Fibroblast of skin of left quadriceps (primary cell): ENCODE measurements around the gene TMEM109.
A peak's percentile ranks its signal among the peaks of the same experiment; 100 is the strongest.

ENCODE experiments used
- DNase-seq, 2 experiments: peaks; one replicate each; pipeline ENCODE4 v3.0.0-alpha.2; 2013; ENCODE audit warnings: low read depth in 2 of 2

TMEM109 gene, protein sequence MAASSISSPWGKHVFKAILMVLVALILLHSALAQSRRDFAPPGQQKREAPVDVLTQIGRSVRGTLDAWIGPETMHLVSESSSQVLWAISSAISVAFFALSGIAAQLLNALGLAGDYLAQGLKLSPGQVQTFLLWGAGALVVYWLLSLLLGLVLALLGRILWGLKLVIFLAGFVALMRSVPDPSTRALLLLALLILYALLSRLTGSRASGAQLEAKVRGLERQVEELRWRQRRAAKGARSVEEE

DNA sequence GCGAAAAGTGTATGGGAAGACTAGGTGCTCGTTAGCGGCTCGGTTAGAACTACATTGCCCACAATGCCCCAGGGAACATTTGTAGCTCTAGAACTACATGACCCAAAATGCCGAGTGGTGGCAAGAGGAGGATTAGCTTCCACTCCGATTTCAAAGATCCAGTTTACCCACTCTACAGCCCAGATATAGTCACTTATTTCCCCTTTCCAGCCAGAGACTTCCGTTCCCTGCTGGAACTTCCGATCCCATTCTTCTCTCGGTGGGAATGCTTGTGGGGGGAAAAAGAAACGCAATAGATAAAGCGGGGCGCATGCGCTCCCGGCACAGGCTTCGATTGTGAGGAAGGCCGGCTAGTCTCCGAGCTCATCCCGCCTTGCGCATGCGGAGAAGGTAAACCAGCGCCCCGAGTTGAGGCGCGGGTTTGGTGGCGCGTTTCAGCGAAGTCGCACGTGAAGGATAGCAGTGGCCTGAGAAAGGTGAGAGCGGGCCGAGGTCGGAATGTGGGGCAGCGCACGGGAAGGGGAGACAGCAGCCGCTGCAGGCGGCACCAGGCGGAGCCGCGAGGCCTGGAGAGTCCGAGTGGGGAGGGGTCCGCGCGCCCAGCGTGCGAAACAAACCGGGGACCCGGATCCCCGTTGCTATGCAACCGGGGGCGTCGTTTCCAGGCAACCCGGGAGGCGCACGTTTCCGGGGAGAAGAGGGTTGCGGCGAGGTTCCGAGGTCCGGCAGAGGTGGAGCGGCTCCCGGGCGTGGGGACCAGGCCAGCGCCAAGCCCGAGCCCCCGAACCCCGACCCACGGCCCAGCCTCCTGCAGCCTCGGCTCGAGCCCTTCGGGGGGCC, at the start of gene TMEM109:
TMEM109 (plus strand) TSS at position 366 of the 840 bp plus-strand sequence. CDS start 5,536 bp downstream, outside the sequence.
- DNase-seq = peak; percentile 81 to 82

DNA sequence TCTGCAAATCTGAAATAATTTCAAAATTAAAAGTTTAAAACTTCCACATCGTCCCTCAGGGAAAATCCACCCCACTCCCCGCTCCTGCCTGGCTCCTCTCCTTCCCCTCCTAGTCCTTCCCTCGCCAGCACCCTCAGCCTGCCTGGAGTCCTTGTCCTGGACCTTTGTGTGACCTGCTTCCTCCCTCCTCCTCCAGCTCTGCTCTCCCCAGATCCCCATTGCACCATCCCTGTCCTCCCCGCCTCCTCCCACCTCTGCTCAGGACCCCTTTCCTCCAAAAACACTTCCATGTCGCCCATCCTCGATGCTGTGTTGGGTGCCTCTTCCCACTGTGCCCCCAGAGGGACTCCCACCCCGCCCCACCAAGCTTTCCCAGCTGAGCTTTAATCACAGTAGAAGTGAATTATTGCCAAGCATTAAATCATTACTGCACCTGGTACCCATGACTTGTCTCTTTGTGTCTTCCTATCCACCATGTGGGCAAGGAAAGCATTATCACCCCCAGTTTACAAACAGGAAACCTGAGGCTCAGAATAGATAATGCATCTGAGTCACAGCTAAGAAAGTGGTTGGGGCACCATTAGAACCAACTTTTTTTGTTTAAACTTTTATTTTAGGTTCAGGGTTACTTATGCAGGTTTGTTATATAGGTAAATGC, 49.0 kb upstream of the TMEM109 start:
- no peak for DNase-seq

DNA sequence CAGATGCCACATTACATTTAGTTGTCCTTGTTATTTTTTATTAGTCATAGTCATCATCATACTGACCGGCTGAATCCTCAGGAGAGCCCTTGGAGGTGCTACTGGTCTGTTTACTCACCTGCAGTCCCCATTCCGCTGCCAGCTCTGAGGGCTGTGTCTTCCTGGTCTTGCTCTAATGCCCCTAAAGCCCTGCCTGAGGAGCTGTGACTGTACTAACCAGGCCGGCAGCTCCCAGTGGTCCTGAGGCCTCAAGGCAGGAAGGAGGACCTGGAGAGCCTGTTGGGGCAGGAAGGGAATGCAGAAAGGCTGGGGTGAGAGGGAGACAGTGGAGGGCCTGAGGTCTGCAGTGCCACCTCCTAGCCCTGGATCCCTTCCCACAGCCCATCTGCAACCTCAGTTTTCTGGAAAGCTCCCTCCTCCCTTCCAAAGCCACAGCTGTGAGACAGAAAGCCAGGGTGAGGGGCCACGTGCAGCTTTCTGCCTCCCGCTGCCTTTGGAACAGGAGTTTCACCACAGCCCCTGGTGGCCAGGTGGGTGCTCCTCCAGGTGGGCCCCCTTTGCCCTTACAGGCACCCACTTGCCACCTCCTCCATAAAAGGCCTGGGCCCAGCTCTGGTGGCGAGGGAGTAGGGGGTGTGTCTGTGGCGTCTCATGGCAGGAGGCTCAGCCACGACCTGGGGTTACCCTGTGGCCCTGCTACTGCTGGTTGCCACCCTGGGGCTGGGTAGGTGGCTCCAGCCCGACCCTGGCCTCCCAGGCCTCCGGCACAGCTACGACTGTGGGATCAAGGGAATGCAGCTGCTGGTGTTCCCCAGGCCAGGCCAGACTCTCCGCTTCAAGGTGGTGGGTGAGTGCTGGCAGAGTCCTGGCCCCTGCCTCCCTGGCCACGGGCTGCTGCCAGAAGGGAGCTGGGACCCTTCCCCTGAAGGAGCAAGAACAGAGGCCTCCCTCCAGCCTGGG, 46.8 kb upstream of the TMEM109 start, which contains the start of gene ZP1:
ZP1 (plus strand) TSS at position 632 of the 960 bp plus-strand sequence; CDS start at position 652, 20 bp downstream.
- no peak for DNase-seq

DNA sequence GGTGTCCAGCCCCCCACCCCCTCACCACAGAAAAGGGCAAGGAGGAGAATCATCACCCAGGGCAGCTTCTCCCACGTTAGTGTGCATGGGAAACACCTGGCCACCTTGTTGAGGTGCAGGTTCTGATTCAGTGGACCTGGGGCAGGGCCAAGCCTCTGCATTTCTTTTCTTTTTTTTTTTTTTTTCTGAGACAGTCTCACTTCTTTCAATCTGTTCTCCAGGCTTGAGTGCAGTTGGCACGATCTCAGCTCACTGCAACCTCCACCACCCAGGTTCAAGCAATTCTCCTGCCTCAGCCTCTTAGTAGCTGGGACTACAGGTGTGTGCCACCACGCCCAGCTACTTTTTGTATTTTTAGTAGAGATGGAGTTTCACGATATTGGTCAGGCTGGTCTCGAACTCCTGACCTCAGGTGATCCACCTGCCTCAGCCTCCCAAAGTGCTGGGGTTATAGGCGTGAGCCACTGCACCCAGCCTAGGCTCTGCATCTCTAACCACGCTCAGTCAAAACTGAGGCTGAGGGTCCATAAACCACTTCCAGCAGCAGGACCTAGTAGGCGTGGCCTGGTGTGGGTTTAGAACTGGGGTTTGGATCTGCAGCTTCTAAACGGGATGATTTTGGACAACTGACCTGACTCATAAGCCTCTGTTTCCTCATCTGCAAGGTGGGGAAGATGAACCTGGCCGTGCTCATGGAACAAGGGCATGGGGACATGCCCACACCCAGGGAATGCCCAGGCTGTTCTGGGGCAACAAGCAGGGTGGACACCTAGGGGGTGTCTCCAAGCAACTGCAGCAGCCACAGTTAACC, 45.9 kb upstream of the TMEM109 start:
- no peak for DNase-seq

DNA sequence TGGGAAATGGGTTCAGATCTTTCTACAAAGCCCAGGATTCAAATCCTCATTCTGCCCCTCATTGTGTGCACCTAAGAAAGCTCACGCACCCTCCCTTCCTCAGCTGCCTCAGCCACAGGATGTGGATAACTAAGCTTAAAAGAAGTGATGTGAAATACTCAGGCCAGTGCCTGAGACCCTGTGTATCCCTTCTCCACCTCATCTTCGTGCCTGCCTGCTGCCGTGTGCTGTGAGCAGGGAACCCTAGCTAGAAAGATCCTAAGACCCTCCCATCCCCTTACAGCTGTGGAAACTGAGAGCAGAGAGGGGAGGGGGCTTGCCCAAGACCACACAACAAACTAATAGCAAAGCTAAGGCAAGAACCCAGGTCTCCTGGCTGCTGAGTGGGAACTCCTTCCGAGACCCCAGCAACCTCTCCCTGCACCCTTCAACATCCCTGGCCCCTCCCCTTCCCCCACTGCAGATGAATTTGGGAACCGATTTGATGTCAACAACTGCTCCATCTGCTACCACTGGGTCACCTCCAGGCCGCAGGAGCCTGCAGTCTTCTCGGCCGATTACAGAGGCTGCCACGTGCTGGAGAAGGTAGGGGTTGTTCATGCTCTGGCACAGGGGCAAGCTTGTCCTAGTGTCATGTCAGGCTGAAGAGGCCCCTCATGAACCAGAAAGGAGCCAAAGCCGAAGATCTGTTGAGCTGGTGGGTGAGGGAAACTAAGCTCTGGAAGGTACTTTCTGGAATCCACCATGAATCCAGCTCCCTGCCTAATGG, 45.1 kb upstream of the TMEM109 start:
- DNase-seq = no peak

DNA sequence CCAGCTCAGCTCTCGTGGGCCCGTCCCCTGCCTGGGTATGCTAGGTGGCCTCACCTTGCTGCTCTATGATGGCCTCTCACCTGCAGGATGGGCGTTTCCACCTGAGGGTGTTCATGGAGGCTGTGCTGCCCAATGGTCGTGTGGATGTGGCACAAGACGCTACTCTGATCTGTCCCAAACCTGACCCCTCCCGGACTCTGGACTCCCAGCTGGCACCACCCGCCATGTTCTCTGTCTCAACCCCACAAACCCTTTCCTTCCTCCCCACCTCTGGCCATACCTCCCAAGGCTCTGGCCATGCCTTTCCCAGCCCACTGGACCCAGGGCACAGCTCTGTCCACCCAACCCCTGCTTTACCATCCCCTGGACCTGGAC, 44.5 kb upstream of the TMEM109 start:
- DNase-seq = no peak

DNA sequence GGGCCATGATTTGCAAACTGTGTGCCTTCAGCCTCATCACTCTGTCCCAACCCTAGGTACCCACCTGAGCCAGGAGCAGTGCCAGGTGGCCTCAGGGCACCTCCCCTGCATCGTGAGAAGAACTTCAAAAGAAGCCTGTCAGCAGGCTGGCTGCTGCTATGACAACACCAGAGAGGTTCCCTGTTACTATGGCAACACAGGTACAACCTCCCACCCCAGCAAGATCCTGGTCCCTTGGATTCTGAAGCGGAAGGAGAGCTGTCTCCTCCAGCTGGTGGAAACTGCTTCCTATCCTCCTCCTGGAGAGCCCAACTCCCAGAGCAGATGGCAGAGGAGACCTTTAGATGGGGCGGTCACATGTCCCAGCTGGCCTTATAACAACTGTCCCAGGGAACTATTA, 43.7 kb upstream of the TMEM109 start:
- DNase-seq = no peak

DNA sequence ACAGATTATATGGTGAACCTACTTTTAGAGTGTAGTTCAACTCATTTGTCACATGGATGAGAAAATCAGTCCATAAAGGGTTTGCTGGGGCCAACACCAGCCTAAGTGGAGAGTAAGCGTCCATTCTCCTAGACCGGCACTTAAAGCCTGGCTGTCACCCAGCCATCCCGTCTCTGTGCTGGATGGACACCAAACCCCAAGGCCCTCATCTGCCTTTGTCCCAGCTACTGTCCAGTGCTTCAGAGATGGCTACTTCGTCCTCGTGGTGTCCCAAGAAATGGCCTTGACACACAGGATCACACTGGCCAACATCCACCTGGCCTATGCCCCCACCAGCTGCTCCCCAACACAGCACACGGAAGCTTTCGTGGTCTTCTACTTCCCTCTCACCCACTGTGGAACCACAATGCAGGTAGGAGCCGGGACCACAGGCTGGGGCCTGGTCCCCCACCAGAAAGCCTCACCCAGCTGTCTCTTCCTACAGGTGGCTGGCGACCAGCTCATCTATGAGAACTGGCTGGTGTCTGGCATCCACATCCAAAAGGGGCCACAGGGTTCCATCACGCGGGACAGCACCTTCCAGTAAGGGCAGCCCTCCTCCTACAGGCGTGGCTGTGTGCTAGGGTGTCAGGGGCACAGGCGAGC, 43.1 kb upstream of the TMEM109 start:
- DNase-seq = no peak

DNA sequence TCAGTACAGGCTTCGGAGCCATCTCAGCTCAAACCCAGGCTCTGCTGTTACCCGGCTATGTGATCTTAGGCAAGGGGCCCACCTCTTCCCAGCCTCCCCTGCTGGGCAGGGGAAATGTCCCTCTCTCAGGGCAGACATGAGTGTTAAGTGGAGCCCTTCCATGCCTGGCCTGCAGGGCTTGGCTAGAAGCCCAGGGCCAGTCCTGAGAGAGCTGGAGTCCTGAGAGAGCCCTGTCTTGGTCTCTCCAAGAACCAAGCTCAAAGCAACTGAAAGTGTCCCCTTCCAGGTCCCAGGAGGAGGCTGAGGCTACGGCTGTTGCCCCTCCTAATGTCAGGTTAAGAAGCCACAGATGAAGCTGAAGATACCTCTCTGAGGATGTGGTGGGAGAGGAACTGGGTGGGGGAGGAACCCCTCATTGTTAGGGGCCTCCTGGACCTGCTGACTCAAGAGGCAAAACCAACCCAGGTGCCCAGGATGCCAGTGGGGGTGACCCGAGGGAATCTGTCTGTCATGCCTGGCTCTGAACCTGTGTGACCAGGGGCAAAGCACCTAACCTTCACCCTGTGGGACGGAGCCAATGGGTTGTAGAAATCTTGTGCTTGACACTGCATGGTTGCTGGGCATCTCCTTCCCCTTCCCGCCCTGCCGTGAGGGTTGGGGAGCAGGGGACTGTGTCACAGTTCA, 42.4 kb upstream of the TMEM109 start:
- no peak for DNase-seq

DNA sequence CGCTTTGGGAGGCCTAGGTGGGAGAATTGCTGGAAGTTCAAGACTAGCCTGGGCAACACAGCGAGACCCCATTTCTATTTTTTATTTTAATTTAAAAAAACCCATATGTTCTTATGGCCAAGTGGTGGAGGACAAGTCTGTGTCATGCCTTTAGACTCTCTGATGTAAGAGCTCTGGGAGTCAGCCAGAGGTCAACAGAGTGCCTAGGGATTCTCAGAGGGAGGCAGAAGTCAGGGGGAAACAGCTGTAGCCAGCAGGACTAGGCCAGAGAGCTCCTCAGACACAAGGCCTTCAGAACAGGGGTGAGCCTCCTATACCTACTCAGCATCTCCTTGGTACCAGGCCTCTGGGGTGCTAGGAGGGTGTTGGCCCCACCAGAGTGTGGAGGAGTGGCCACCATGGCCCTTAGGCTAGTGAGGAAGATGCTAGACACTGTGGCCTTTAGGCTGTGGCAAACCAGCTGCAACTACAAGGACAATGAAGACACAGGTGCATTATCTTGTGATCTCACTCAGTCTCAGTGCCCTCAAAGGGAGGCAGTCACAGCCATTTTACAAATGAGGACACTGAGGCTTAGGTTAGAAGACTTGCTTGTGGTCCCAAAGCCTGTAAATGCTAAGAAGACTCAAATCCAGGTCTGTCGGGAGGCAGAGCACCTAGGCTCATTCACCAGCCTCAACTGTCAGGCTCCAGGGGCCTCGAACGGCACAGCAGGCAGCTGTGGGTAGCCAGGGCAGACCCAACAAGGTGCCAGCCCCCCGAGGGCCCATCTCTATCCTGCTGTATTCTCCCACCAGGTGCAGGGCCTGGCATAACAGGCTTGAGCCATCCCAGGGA, 41.6 kb upstream of the TMEM109 start:
- peak in 1 of 2 experiments; percentile 18 for DNase-seq

DNA sequence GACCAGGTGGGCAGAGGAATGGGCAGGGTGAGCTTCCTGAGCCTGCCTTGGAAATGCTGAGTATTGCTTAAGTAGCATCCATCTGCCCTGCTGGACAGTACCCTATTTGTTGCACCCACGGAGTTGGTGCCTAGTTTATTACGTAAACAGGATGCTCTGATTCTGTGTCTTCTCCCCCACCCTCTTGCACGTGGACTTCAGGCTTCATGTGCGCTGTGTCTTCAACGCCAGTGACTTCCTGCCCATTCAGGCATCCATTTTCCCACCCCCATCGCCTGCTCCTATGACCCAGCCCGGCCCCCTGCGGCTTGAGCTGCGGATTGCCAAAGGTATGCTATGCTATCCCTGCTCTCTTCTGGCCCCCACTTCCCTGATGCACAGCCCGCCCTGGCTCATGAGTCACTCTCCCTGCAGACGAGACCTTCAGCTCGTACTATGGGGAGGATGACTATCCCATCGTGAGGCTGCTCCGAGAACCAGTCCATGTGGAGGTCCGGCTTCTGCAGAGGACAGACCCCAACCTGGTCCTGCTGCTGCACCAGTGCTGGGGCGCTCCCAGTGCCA, 40.9 kb upstream of the TMEM109 start:
- DNase-seq = peak; percentile 33 to 50

DNA sequence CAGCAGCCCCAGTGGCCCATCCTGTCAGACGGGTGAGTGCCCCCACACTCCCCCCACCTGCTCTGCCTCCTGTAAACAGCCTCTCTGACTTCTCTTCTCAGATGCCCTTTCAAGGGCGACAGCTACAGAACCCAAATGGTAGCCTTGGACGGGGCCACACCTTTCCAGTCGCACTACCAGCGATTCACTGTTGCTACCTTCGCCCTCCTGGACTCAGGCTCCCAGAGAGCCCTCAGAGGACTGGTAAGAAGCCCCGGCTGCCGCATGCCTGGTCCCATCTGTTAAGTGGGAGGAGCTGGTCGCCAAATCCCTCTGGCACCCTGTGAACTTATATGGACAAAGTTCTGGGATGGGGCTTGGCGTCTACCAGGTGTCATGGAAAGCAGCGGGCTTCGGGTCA, 40.4 kb upstream of the TMEM109 start:
- no peak for DNase-seq

DNA sequence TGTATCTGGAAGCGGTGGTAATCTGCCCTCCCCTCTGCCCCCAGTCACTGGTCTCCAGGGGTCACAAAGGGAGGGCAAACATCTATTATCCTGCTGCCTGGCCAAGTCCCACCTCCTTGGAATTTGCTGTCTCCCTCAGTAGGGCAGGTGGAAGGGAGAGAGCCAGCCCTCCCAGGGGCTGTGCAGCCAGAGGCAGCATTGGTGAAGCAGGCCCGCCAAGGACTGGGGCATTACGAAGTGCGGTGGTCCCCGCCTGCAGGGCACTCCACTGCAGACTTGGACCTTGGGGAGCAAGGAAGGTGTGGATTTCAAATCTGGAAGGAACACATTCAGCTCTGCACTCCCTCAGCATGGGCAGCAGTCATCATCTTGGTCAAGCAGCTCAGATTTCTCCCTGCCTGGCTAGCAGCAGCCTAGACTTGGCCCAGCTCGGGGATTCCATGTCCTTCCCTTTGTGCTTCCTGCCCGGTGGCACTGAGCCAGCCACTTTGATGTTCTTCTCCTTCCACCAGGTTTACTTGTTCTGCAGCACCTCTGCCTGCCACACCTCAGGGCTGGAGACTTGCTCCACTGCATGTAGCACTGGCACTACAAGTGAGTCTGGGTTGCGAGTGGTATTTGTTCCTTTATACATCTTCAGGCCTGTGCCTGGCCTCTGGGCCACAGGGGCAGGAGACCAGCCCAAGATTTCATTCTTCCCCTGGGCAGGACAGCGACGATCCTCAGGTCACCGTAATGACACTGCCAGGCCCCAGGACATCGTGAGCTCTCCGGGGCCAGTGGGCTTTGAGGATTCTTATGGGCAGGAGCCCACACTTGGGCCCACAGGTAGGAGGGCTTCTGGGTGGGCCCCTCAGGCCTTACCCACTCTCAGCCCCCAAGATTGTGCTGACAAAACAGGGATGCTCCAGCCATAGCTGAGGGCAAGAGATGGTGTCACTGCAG, 39.3 kb upstream of the TMEM109 start:
- no peak for DNase-seq

DNA sequence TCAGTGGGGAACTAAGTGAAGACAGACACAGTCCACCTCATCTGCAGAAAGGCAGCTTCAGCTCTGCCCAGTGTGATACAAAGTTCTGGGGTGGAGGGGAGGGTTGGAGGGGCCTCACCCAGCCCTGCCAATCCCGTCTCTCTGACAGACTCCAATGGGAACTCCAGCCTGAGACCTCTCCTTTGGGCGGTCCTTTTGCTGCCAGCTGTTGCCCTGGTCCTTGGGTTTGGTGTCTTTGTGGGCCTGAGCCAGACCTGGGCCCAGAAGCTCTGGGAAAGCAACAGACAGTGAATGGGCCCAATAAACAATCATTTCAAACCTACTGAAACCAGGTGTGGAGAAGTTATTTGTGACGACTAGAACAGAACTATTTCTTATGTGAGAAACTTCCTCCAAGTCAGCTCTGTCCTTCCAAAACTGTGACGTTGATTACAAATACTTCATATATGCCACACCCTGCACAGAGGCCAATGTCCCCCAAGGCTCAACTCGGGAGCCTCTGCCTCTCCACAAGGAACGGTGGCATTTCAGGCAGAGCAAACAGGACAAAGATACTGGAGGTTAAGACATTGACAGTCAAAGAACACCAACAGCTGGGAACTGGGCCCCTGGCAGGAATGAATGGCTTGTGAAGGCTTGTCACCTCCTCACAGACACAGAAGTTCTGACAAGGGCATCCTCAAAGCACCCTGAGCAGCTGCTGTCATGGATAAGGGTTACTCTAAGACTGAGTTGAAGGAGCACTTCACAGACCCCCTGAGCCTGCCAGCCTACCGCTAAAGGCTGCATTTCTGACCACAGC, 38.4 kb upstream of the TMEM109 start:
- DNase-seq = no peak

DNA sequence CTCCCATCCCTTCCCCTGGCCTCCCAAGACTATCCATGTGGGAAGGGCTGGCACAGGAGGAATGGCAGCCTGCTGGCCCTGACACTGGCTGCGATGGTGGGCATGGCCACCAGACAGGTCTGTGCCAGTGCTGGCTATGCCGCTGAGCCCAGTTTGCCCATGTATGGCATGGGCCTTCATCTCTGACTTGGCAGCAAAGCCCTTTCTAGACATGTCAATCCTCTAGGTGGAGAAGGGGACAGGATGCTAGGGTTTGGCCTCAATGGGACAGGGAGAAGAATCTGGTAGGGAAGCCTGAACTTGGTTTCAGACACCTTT, 37.8 kb upstream of the TMEM109 start:
- DNase-seq = no peak
